NCI-H345 treated with DMSO at 0.1 percent for 48 hours (cell line): ENCODE results near the gene IFFO2.

Experiments used
- DNase-seq: peaks from one replicate; lab custom pipeline; 2025; ENCODE audit not compliant: unreplicated experiment; lab: John Stamatoyannopoulos, UW

IFFO2 gene

DNA sequence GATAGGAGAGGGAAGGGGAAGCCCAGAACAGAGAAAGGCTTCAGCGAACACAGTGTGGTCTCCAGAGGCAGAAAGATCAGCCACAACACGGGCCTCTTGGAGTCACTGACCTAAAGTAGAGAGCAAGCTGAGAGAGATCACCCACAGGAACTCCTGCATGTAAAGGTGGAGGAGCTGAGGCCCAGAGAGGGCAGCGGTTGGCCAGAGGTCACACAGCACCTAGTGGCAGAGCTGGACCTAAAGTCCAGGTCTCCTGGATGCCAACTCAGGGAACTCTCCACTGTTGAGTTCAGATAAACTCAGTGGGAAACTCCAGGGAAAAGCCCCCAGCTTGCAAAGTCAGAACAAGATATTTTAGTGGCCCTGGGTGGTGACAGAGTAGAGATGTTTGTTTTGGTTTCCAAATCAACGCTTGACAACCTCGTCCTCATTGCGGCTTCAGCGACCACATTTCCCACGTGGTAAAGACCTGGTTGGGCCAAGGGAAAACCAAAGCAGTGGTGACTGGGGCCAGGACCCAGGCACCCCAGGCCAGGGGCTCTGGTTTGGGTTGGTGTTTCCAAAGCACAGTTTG, 4.6 kb downstream of the IFFO2 start:
- DNase-seq, result no peak

GRCh38 chr1:18951416-18951815, 5.1 kb downstream of the IFFO2 start:
- no peak for DNase-seq

DNA sequence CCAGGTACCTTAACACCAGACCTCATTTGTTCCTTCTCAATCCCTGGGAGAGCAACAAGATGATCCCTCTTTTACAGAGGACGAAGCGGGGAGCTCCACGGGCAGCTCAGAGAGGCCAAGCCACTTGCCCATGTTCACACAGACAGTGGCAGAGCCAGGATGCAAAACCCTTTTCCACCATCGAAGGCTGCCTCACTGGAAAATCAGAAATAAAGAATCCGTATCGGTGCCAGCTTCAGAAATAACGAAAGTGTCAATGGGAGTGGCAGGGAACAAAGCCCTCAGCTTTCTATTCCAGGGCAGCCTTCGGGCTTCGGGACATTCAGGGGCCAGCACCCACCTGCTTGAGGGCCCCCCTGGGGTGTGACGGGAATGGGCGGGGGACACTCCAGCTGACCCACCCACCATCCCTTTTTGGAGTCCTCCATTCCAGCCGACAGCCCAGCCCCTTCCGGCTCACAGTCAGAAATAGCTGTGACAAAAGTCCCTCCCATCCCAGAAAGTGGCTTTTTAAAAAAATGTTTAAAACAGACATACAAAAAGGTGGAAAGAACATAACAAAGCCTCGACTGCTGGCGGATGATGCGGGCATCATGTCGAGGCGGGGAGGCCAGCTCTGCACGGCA, 6.0 kb downstream of the IFFO2 start:
- DNase-seq, result no peak

DNA sequence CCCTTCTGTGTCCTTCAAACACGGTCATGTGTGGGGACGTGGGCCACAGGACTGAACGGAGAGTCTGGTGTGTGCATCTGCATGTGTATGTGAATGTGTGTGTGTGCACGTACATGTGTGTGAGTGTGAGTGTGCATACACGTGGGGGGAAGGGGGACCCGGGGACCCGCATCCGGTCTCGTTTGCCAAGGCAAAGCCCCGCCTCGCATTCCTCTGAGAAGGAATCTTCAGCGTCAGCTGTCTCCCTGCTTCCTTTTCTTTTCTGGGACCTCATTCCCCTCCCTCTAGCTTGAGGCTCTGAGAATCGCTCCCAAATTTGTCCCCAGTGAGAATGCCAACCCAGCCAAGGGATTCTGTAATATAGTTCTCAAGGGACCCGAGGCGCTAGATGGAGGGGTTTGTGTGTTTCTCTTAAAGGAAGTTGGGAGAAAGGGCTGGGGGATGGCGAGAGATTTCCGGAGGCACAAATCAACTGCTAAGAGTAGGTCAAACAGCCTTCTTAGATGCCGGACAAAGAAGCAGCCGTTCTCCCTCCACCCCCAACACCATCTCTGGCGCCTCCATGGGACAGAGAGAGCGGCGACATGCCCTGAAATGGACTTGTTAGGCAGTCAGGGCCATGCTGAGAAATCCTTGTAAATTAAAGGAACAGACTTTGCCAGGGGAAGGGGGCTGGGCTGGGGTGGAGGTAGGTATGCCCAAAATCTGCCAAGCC, 6.6 kb downstream of the IFFO2 start:
- DNase-seq, result no peak

DNA sequence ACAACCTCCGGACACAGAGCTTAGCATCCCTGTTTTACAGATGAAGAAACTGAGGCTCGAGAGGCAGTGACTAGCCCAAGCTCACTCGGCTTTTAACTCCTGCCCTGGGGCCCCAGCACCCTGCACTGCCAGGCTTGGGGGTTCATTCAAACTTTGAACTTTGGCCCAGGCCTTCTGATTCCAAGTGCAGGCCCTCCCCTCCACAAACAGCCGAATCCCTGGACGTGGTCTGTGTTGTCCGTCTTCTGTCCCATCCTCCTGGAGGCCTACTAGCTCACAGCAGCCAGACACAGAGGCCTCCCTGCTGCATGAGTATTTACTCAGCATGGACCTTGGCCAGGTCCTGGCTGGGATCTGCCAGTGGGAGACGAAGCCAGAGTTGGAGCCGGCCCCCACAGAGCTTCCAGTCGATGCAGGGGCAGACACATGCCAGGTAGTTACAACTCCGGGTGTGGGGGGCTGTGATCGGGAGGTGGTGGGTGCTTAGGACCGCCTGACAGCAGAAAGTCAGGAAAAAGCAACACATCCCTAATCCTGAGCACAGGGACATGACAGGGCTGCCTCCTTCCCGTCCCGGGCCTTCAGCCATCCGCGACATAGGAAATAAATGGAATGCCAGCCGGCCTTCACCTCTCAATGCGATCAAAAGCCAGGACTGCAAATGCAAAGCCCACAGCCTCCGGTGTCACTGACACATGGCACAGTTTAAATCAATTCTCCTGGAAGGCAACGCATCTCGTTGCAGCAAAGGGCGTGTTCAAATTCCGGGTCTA, 7.4 kb downstream of the IFFO2 start:
- DNase-seq, result no peak

- DNase-seq, result no peak
Observed at GRCh38 chr1:18948048-18948912, 8.2 kb downstream of the IFFO2 start.

GRCh38 chr1:18947570-18947969, 8.9 kb downstream of the IFFO2 start:
- no peak for DNase-seq

DNA sequence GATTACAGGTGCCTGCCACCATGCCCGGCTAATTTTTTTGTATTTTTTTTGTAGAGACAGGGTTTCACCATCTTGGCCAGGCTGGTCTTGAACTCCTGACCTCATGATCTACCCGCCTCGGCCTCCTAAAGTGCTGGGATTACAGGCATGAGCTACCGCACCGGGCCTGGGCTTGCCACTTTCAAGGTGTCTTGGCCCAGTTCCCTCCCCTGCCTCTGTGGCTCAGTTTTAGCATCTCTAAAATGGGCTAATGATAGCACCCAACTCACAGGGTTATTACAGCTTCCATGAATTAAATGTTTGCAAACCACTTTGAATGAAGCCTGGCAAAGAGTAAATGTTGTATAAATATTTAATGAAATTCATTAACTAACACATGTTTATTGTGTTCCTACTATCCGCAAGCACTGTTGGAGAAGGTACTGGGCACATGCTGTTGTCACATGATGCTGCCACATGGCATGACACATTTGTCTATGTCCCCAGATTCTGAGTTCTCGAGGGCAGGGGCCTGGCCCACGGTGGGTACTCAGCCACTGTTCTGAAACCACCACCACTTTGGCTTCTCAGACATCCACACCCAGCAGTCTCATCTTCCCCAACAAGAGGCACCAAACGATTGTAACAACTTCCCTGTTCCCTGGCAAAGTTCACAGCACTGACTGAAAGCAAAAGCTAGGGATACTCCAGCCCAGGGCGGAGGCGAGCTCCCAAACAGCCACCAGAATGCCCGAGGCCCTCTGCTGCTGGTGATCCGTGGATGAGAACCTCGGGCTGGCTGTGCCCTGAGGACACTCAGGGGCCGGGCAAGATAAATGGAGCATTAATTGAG, 9.7 kb downstream of the IFFO2 start:
- DNase-seq, result no peak

GRCh38 chr1:18945401-18945849, 11.1 kb downstream of the IFFO2 start:
- DNase-seq, result no peak

DNA sequence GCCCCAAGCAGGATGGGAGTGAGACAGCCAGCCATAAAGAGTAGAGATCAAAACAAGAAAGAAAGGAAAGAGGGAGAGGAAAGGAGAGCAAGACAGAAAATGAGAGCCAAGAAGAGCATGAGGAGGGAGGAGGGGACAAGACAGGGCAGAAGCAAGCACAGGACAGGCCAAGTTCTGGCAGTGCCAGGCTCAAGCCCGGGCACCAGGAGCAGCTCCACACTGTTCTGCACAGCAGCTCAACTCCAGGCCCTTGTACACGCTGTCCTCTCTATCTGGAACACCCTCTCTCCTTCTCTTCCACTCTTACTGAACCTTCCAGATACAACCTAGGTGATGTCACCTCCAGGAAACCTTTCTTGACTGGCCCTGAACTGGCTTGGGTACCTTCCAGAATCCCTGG, 11.7 kb downstream of the IFFO2 start:
- DNase-seq, result no peak

DNA sequence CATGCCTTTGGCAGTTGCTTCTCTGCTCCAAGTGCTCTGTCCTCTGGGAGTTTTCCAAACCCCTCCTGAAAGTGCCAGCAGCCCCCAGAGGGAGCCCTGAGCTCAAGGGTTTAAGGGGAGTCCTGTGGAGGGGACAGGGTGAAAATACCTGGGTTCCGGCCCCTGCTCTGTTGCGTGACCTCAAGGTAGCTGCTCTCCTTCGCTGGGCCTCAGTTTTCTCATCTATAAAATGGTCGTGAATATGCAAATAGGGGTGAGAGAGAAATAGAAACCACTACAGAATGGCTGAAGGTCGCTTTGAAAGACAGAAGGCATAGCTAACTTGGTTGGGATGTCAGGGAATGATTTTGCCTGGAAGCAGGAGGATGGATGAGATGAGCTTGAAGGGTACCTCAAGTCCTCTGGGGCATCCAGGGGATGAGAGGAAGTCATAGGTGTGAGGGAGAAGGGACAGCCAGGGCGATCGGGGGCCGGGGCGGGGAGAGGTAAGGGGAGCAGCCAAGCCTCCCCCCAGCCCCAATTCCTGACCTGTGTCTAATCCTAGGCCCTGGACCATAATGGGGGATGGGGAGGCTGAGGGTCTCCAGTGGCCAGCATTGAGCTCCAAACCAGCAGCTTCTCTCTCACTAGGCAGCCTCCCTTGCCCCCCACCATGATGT, 12.4 kb downstream of the IFFO2 start:
- DNase-seq, result no peak

DNA sequence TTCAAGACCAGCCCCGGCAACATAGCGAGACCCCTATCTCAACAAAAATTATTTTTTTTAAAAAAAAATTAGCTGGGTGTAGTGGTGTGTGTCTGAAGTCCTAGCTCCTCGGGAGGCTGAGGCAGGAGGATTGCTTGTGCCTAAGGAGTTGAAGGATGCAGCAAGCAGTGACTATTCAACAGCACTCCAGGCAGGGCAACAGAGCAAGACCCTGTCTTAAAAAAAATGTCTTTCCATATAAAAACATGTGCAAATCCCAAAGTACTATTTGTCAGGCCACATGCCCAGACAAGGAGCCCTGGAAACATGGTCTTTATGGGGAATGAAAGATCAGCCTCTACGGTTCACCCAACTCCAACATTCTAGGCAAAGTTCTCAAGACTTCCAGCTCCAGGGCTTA, 13.3 kb downstream of the IFFO2 start:
- DNase-seq, result no peak

- DNase-seq, result no peak
Observed at GRCh38 chr1:18942340-18942739, 14.1 kb downstream of the IFFO2 start.

DNA sequence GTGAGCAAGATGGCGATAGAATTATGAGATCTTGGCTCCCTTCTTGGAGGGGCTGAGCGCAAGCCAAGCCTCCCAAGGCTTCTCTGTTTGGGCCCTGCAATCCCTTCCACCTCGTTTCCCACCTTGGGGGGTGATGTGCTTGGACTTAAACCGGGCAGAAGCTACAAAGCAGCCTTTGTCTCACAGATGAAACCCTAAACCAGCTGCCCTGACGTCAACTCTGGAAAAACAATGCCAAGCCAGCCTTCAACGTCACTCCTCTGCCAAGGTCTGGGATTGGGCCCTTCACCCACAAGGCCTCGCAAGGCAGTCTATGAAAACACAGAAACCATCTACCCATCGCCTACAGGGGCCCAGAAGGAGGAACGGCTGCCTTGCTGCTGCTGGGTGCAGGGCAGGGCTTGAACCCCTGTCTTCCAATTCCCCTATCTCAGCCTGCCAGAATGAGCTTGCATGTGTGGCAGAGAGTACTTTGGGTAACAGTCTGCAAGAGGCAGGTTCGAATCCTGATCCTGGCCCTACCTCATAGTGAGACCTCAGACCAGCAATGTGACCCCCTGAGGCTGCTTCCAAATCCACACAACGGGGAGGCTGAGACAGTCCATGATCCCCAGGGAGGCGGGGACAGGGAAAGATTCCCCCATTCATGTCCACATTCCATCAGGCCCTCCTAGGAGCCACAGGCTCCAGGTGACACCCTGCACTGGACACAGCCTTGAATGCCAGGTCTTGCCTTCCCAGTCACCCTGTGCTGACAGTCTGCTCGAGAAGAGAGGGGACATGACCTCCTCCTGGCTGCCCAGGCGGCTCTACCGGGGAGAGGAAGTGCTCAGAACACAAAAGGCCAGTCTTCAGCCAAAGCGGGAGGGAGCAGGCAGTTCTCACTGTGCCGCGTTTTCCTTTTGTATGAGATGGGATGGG, 15.0 kb downstream of the IFFO2 start:
- DNase-seq, result no peak

GRCh38 chr1:18940303-18941020, 16.0 kb downstream of the IFFO2 start:
- DNase-seq, result no peak

DNA sequence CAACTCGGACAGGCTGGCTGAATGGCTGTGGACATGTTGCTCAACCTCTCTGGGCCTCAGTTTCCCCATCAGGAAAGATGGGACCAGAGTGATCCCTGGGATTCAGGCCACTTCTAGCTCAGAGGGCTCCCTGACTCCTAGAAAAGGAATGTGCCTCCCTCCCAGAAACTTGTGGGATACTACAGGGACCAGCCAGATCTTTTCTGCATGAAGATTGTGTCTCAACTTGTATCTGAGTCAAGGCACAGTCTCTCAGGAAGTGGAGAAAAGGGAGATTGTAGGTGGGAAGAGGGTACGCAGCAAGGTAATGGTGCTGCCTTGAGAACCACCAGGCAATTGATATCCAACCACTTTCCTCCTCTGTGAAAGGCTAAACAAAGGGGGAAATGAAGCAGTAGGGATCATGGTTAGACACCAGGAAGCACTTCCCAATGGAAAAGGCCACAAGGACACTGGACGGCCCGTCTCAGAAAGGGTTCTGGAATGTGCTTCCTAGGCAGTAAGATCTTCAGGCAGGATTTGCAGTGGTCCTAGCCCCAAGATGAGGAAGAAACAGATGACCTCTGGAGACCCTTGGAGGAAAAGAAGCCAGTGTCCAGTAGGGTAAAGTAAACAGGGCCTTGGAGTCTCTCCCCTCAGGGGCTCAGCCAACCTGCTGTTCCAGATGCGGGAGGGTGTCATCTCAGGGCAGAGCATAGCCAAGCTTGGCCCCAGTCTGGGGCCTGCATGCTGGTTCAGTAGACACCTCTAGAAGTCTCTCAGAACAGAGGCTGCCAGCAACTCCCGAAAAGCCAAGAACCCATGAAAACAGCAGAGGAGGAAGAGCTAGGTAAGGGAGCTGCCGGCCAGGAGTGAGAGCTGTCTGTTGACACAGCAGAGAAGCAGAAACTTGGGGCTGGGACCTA, 16.8 kb downstream of the IFFO2 start:
- no peak for DNase-seq

- DNase-seq, result no peak
Observed at GRCh38 chr1:18938707-18939070, 17.8 kb downstream of the IFFO2 start.
